Stomach (tissue), 9 donors: ENCODE data around the gene R3HDML. TPM values are rescaled to one million over a fixed set of nuclear protein-coding genes. Genes with fewer than 3 reads are reported as not detected.

ENCODE experiments used
- DNase-seq, 2 donors: peaks; one replicate each; pipeline versions ENCODE4 v3.0.0 to v3.0.0-alpha.2; 2013 to 2019
- H3K27ac ChIP-seq, 5 donors: fragments of 200-600 bp in 4 of 5; sonication (generic) in 4 of 5; one replicate each; pipeline ENCODE4 v1.5.1; 2013 to 2019; ENCODE audit warnings: mild to moderate bottlenecking in 1 of 5, moderate library complexity in 1 of 5
- H3K27me3 ChIP-seq, 3 donors: fragments of 200-600 bp; sonication (generic); one replicate each; pipeline ENCODE4 v1.5.1; 2017 to 2019; ENCODE audit warnings: mixed run types in 1 of 3
- H3K36me3 ChIP-seq, 4 donors: fragments of 200-600 bp; sonication (generic); 1 replicate in 3 of 4; 2 replicates in 1 of 4; pipeline ENCODE4 v1.5.1; 2016 to 2019
- H3K4me1 ChIP-seq, 4 donors: fragments of 200-600 bp; sonication (generic); one replicate each; pipeline ENCODE4 v1.5.1; 2016 to 2019
- H3K4me3 ChIP-seq, 4 donors: fragments of 200-600 bp; sonication (generic) in 3 of 4; one replicate each; pipeline ENCODE4 v1.5.1; 2016 to 2019; ENCODE audit warnings: mild to moderate bottlenecking in 1 of 4
- H3K9me3 ChIP-seq, 4 donors: fragments of 200-600 bp; sonication (generic); one replicate each; pipeline ENCODE4 v1.5.1; 2016 to 2019
- CTCF ChIP-seq, 7 experiments: fragments of 450-650 bp in 4 of 7; fragments of 200-600 bp in 3 of 7; sonication (generic) in 3 of 7; IDR thresholded peaks; one replicate each; pipeline ENCODE4 v1.5.1; 2016 to 2019; ENCODE audit warnings: antibody characterized with exemption in 7 of 7, control low read depth in 2 of 7, mild to moderate bottlenecking in 1 of 7
- EP300 ChIP-seq: sonication (generic); formaldehyde crosslinking; IDR thresholded peaks from one replicate; pipeline ENCODE4 v1.6.1; 2017; ENCODE audit warnings: antibody characterized with exemption
- POLR2A ChIP-seq, 4 donors: fragments of 450-650 bp; IDR thresholded peaks; one replicate each; pipeline ENCODE4 v1.6.1; 2016; ENCODE audit warnings: antibody characterized with exemption in 4 of 4, control low read depth in 2 of 4, mild to moderate bottlenecking in 1 of 4, moderate library complexity in 1 of 4
- POLR2AphosphoS5 ChIP-seq, 3 donors: sonication (generic); formaldehyde crosslinking; IDR thresholded peaks; one replicate each; pipeline ENCODE4 v1.6.1; 2016; ENCODE audit warnings: antibody characterized with exemption in 3 of 3
- WGBS, 5 donors: extraction: QIAGEN DNeasy Blood & Tissue Kit in 3 of 5; methylation state at CpG; one replicate each; pipeline versions ENCODE4 v1.1.5 to v1.1.7; 2013 to 2018; 5-methylcytosine and 5-hydroxymethylcytosine counted together
- intact Hi-C: fragments of 100-400 bp; cut with DNase I; formaldehyde crosslinking; loops from one replicate; pipeline ENCODE4 v1.15.1; 2023; ENCODE audit warnings: low total_unique reads
- polyA plus RNA-seq, 3 donors: library from polyadenylated mRNA; stranded (reverse); fragments of 200-250 nt; gene quantifications; one replicate each; pipeline ENCODE4 v1.2.3, GENCODE V29; 2013
- small RNA-seq, 4 donors: library from RNA; depleted of rRNA; stranded (forward); fragments of <200 nt; gene quantifications; one replicate each; pipeline ENCODE3, GENCODE V24; 2016
- total RNA-seq, 5 donors: library from RNA; depleted of rRNA; stranded (reverse); fragments of >200 nt; gene quantifications; one replicate each; pipeline versions ENCODE4 v1.1.0 to v1.2.3, GENCODE V29; 2014 to 2016
- donor health status: healthy with polysubstance abuse.
- donor health status: Bipolar disorder and iron deficiency.
- donor health status: healthy.

R3HDML gene
- total and polyA plus RNA-seq, 8 donors, result not detected

- no peaks in the 10 kb centered on the region for H3K36me3 ChIP-seq
- no peak for DNase-seq
- no peaks in the 10 kb centered on the region for H3K9me3 ChIP-seq
- intact Hi-C loops, result no loop called here
- TF ChIP-seq CTCF (IDR thresholded peaks at IDR 0.05) (no peak), EP300 (no peak), POLR2AphosphoS5 (IDR thresholded peaks at IDR 0.05) (no peak), POLR2A (IDR thresholded peaks at IDR 0.05) (no peak)
- no peak overlapping the region for H3K27ac ChIP-seq
- H3K27me3 ChIP-seq, result peaks cover 0 to 24% (median 0%) of the 10 kb centered on the region in 3 donors
- H3K4me3 ChIP-seq, result no peak overlapping the region
- peaks cover 7 to 25% (median 8%) of the 10 kb centered on the region in 4 donors for H3K4me1 ChIP-seq
- 63 to 72% (median 66%) methylated on average over 5 of the region's 5 CpGs for WGBS, 5 donors
Observed at GRCh38 chr20:44400671-44400969, 63.8 kb downstream of the R3HDML start.

Small RNA genes within 50 kb of the gene (small RNA-seq; reads per million reads assigned to genes)
- gene RF00019, result 0 reads per million in 4 donors

Other genes with a start within 250 kb of the R3HDML start
- gene JPH2, start 149.9 kb upstream of the R3HDML start, total RNA-seq, result 10 to 100 TPM in 4 of 5 donors, 1 to 10 TPM in 1; 7.6 to 51.9 (median 38.9) TPM
- 1 to 10 TPM in 2 of 3 donors, under 1 TPM in 1; 0.15 to 9.1 (median 1.1) TPM for gene JPH2, start 149.9 kb upstream of the R3HDML start, polyA plus RNA-seq
- gene OSER1, start 126.3 kb upstream of the R3HDML start, total RNA-seq, result 10 to 100 TPM in 4 of 5 donors, 1 to 10 TPM in 1; 7.8 to 87.5 (median 31.9) TPM
- gene OSER1, start 126.3 kb upstream of the R3HDML start, polyA plus RNA-seq, result 10 to 100 TPM; 22.9 to 33.5 (median 30.9) TPM
- 1 to 10 TPM in 1 of 5 donors, under 1 TPM in 1, not detected in 3; 0.29 to 1.5 TPM for gene GDAP1L1, start 89.7 kb upstream of the R3HDML start, total RNA-seq
- 1 to 10 TPM in 1 of 3 donors, under 1 TPM in 2; 0.25 to 1.1 (median 0.61) TPM for gene GDAP1L1, start 89.7 kb upstream of the R3HDML start, polyA plus RNA-seq
- gene FITM2, start 25.8 kb upstream of the R3HDML start, total RNA-seq, result 1 to 10 TPM; 2.7 to 5.7 (median 5.3) TPM
- 1 to 10 TPM in 2 of 3 donors, under 1 TPM in 1; 0.46 to 2.5 (median 1.7) TPM for gene FITM2, start 25.8 kb upstream of the R3HDML start, polyA plus RNA-seq
- gene HNF4A, start 18.7 kb downstream of the R3HDML start, total RNA-seq, result 10 to 100 TPM; 10.3 to 64.8 (median 33.5) TPM
- 10 to 100 TPM in 1 of 3 donors, 1 to 10 TPM in 2; 1.3 to 18.5 (median 9.2) TPM for gene HNF4A, start 18.7 kb downstream of the R3HDML start, polyA plus RNA-seq
- gene TTPAL, start 138.8 kb downstream of the R3HDML start, total RNA-seq, result 10 to 100 TPM in 1 of 5 donors, 1 to 10 TPM in 4; 3.5 to 18.3 (median 5.8) TPM
- gene TTPAL, start 138.8 kb downstream of the R3HDML start, polyA plus RNA-seq, result 1 to 10 TPM; 2.1 to 4.2 (median 2.7) TPM
- 100 to 1,000 TPM in 1 of 5 donors, 10 to 100 TPM in 3, 1 to 10 TPM in 1; 9.6 to 109 (median 84.6) TPM for gene SERINC3, start 185.0 kb downstream of the R3HDML start, total RNA-seq
- 10 to 100 TPM; 17.4 to 25.0 (median 24.0) TPM for gene SERINC3, start 185.0 kb downstream of the R3HDML start, polyA plus RNA-seq
- 100 to 1,000 TPM in 1 of 5 donors, 10 to 100 TPM in 4; 17.4 to 113 (median 41.7) TPM for gene PKIG, start 245.5 kb downstream of the R3HDML start, total RNA-seq
- 100 to 1,000 TPM in 1 of 3 donors, 10 to 100 TPM in 2; 52.0 to 124 (median 86.9) TPM for gene PKIG, start 245.5 kb downstream of the R3HDML start, polyA plus RNA-seq